Osteocyte (in vitro differentiated cells): ENCODE data around the gene MLXIPL. TPM values are rescaled to one million over a fixed set of nuclear protein-coding genes. Genes with fewer than 3 reads are reported as not detected.
A peak's percentile ranks its signal among the peaks of the same experiment; 100 is the strongest.
"Not testable (repeated sequence)": the region's sequence is repeated elsewhere in the genome, so short reads cannot be mapped to it uniquely, and the experiment has no call there.

ENCODE experiments used
- DNase-seq: peaks from one replicate; pipeline ENCODE4 v3.0.0; 2021; ENCODE audit warnings: mixed read lengths; ENCODE audit not compliant: unreplicated experiment; ENCODE audit errors: extremely low spot score
- H3K27ac Mint-ChIP-seq: one replicate; pipeline ENCODE4 v1.8.0; 2021; ENCODE audit warnings: mild to moderate bottlenecking, mixed read lengths; ENCODE audit not compliant: unreplicated experiment
- H3K27me3 Mint-ChIP-seq: one replicate; pipeline ENCODE4 v1.8.0; 2021; ENCODE audit warnings: mixed read lengths; ENCODE audit not compliant: unreplicated experiment
- H3K36me3 Mint-ChIP-seq: one replicate; pipeline ENCODE4 v1.8.0; 2021; ENCODE audit warnings: mixed read lengths; ENCODE audit not compliant: unreplicated experiment
- H3K4me1 Mint-ChIP-seq: one replicate; pipeline ENCODE4 v1.8.0; 2021; ENCODE audit warnings: mixed read lengths; ENCODE audit not compliant: unreplicated experiment
- H3K4me3 Mint-ChIP-seq: one replicate; pipeline ENCODE4 v1.8.0; 2021; ENCODE audit warnings: mild to moderate bottlenecking, moderate library complexity, mixed read lengths; ENCODE audit not compliant: unreplicated experiment
- H3K9me3 Mint-ChIP-seq: one replicate; pipeline ENCODE4 v1.8.0; 2021; ENCODE audit warnings: mixed read lengths; ENCODE audit not compliant: unreplicated experiment
- CTCF ChIP-seq: fragments of 200-600 bp; sonication (generic); IDR thresholded peaks from 2 replicates; pipeline ENCODE4 v1.5.0; 2021; ENCODE audit warnings: antibody characterized with exemption, mild to moderate bottlenecking, moderate library complexity
- total RNA-seq: library from RNA; stranded (reverse); gene quantifications from 2 replicates; pipeline ENCODE4 v1.2.1, GENCODE V29; 2021

The MLXIPL gene
- total RNA-seq, 1 donor from 2014 or later, result 0.43 TPM

GRCh38 chr7:73618538-73618937, 5.8 kb downstream of the MLXIPL start:
- Mint-ChIP-seq H3K36me3 (no peaks in the 10 kb centered on the region), H3K27ac (no peak overlapping the region)

GRCh38 chr7:73617520-73617919, 6.8 kb downstream of the MLXIPL start:
- peaks cover 17% of the 10 kb centered on the region for H3K27me3 Mint-ChIP-seq
- not testable (repeated sequence) for H3K9me3 Mint-ChIP-seq, H3K4me1 Mint-ChIP-seq, H3K27ac Mint-ChIP-seq, DNase-seq, H3K4me3 Mint-ChIP-seq, H3K36me3 Mint-ChIP-seq

More at GRCh38 chr7:73618538-73618937, 5.8 kb downstream of the MLXIPL start:
- no peak for DNase-seq
- Mint-ChIP-seq H3K4me1 (peaks cover 7% of the 10 kb centered on the region), H3K27me3 (peaks cover 17% of the 10 kb centered on the region), H3K4me3 (no peak overlapping the region), H3K9me3 (no peaks in the 10 kb centered on the region)
- TF ChIP-seq CTCF, result no peak

GRCh38 chr7:73615886-73616285, 8.4 kb downstream of the MLXIPL start:
- Mint-ChIP-seq H3K9me3 (no peaks in the 10 kb centered on the region), H3K27ac (no peak overlapping the region), H3K4me1 (peaks cover 3% of the 10 kb centered on the region), H3K36me3 (no peaks in the 10 kb centered on the region), H3K4me3 (no peak overlapping the region), H3K27me3 (peaks cover 13% of the 10 kb centered on the region)
- peak; percentile 28 for TF ChIP-seq CTCF
- no peak for DNase-seq

- H3K36me3 Mint-ChIP-seq, H3K4me1 Mint-ChIP-seq, DNase-seq, H3K9me3 Mint-ChIP-seq, H3K27ac Mint-ChIP-seq, H3K4me3 Mint-ChIP-seq: not testable (repeated sequence)
- peaks cover 16% of the 10 kb centered on the region for H3K27me3 Mint-ChIP-seq
Measured at GRCh38 chr7:73614937-73615336, 9.4 kb downstream of the MLXIPL start.

- H3K36me3 Mint-ChIP-seq, result no peaks in the 10 kb centered on the region
- no peaks in the 10 kb centered on the region for H3K9me3 Mint-ChIP-seq
Measured at GRCh38 chr7:73613954-73614735, 10.2 kb downstream of the MLXIPL start.

More at GRCh38 chr7:73613954-73614735, 10.2 kb downstream of the MLXIPL start:
- no peak for DNase-seq
- Mint-ChIP-seq H3K4me3 (no peak overlapping the region), H3K27ac (no peak overlapping the region), H3K4me1 (peaks cover 3% of the 10 kb centered on the region), H3K27me3 (peaks cover 16% of the 10 kb centered on the region)
- no peak for TF ChIP-seq CTCF
